ENCODE data around the gene GCN1. TPM values are rescaled to one million over a fixed set of nuclear protein-coding genes. Genes with fewer than 3 reads are reported as not detected.

The GCN1 gene, protein sequence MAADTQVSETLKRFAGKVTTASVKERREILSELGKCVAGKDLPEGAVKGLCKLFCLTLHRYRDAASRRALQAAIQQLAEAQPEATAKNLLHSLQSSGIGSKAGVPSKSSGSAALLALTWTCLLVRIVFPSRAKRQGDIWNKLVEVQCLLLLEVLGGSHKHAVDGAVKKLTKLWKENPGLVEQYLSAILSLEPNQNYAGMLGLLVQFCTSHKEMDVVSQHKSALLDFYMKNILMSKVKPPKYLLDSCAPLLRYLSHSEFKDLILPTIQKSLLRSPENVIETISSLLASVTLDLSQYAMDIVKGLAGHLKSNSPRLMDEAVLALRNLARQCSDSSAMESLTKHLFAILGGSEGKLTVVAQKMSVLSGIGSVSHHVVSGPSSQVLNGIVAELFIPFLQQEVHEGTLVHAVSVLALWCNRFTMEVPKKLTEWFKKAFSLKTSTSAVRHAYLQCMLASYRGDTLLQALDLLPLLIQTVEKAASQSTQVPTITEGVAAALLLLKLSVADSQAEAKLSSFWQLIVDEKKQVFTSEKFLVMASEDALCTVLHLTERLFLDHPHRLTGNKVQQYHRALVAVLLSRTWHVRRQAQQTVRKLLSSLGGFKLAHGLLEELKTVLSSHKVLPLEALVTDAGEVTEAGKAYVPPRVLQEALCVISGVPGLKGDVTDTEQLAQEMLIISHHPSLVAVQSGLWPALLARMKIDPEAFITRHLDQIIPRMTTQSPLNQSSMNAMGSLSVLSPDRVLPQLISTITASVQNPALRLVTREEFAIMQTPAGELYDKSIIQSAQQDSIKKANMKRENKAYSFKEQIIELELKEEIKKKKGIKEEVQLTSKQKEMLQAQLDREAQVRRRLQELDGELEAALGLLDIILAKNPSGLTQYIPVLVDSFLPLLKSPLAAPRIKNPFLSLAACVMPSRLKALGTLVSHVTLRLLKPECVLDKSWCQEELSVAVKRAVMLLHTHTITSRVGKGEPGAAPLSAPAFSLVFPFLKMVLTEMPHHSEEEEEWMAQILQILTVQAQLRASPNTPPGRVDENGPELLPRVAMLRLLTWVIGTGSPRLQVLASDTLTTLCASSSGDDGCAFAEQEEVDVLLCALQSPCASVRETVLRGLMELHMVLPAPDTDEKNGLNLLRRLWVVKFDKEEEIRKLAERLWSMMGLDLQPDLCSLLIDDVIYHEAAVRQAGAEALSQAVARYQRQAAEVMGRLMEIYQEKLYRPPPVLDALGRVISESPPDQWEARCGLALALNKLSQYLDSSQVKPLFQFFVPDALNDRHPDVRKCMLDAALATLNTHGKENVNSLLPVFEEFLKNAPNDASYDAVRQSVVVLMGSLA (N-terminal part only)
- 100 to 1,000 TPM; 153 to 160 TPM for total RNA-seq

- POLR2A ChIA-PET: interaction anchor here (2.1 to 2.6 kb wide), 2 partner anchors 78 to 97 kb away, joined by 8 to 12 read pairs; partner anchors contain the start of genes RAB35, RNU4-1 and RNU4-2
- CTCF ChIA-PET: interaction anchor here (0.6 to 1.4 kb wide), 2 partner anchors 45 to 89 kb away, joined by 3 read pairs; no protein-coding TSS in a partner anchor
Measured at GRCh38 chr12:120194534-120195395, at the start of gene GCN1. Gene GCN1 (minus strand): TSS chr12:120194715. CDS start chr12:120194697, 18 bp downstream.

GRCh38 chr12:120242971-120243699 is 48.6 kb upstream of the GCN1 start:
- ChIA-PET POLR2A (no interaction called here), CTCF (interaction anchor here (9.6 kb wide), 1 partner anchor 15 kb away, joined by 53 read pairs; no protein-coding TSS in a partner anchor)

DNA sequence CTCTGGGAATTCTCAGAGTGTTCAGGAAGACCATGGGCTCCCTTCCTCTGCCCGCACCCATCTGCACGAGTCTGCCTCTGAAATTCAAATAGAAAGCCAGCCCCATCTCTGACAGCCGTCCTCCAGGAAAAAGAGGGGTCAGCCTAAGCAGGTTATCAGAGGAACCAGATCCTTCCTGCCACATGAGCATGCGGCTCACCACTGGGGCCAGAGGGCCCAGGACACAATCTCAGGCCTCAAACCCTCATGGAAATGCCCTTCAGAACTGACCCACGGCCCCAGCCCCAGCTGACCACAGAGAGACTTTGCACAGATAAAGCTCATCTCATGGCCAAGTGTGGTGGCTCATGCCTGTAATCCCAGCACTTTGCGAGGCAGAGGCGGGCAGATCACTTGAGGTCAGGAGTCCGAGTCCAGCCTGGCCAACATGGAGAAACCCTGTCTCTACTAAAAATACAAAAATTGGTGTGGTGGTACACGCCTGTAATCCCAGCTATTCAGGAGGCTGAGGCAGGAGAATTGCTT is 47.8 kb upstream of the GCN1 start:
- ChIA-PET POLR2A (no interaction called here), CTCF (interaction anchor here (9.6 kb wide), 1 partner anchor 14 kb away, joined by 53 read pairs; no protein-coding TSS in a partner anchor)

DNA sequence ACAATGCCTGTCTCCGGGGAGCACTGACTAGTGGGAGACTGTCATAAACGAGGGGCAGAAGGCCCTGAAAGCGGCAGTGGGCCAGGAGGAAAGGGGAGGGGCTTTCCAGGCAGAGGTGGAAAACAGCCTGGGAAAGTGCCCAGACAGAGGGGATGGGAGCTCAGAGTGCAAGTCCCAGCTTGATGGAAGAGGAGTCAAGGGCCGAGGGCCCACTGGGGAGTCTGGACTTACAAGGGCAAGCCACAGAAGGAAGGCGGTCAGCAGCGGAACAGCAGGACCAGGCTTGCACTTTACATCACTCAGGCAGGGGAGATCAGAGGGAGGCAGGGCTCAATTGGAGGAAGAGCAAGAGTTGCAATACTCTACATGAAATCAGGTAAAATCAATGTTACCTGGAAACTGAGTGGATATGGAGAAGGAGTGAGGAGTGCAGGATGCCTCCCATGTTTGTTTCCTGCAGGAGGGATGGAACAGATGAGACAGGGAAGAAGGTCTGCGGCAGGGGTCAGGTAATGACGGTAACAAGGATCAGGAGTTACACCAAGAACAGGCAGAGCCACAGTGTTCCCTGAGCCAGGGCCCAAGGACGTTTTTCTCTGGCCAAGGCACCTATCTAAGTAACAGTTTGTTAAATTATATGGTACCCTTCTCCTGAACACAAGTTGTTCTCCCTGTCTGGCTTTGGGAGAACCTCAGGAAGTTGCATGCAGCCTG is 47.2 kb upstream of the GCN1 start:
- ChIA-PET CTCF (interaction anchor here (9.6 kb wide), 1 partner anchor 14 kb away, joined by 53 read pairs; no protein-coding TSS in a partner anchor), POLR2A (no interaction called here)

- POLR2A ChIA-PET: no interaction called here
- CTCF ChIA-PET: interaction anchor here (0.5 to 9.6 kb wide), 5 partner anchors 9 to 955 kb away, joined by 3 to 53 read pairs (median 6); partner anchors contain the start of gene PXN
Measured at GRCh38 chr12:120240495-120240833, 45.9 kb upstream of the GCN1 start.

- POLR2A ChIA-PET: interaction anchor here (0.5 to 2.1 kb wide), 4 partner anchors 33 to 295 kb away, joined by 3 to 6 read pairs (median 4); partner anchors contain the start of gene RNU4-2
- CTCF ChIA-PET: interaction anchor here (0.5 to 9.6 kb wide), 6 partner anchors 10 to 956 kb away, joined by 3 to 53 read pairs (median 6); partner anchors contain the start of gene PXN
Measured at GRCh38 chr12:120239776-120240494, 45.4 kb upstream of the GCN1 start.

- ChIA-PET CTCF (interaction anchor here (1.1 to 9.6 kb wide), 5 partner anchors 9 to 36 kb away, joined by 4 to 53 read pairs (median 6); partner anchors contain the start of gene PXN), POLR2A (interaction anchor here (0.5 to 2.1 kb wide), 6 partner anchors 9 to 296 kb away, joined by 3 to 6 read pairs (median 3); partner anchors contain the start of gene RNU4-2)
Measured at GRCh38 chr12:120238839-120239445, 44.4 kb upstream of the GCN1 start.

DNA sequence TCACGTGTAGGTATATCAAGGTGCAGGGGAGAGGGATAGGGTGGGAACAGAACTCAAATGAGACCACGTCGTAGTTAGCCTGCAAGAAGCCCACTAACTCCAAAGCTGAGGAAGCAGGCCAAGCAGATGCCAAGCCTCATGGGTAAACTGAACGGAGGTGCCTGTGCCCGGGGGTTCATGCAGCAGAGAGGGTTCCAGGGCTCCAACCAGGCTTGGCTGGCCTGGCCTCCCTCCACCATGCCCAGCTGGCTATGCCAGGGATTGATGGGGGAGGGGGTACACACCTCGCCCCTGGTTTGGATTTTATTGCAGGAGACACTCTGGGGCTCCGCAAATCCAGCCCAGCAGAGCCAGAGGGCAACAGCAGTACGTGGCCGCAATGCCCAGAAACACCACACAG is 43.7 kb upstream of the GCN1 start:
- CTCF ChIA-PET: interaction anchor here (0.9 to 9.6 kb wide), 3 partner anchors 10 to 14 kb away, joined by 3 to 53 read pairs (median 5); no protein-coding TSS in a partner anchor
- POLR2A ChIA-PET: interaction anchor here (1.2 to 2.1 kb wide), 3 partner anchors 10 to 53 kb away, joined by 3 to 5 read pairs (median 3); partner anchors contain the start of gene RNU4-2

- ChIA-PET CTCF (interaction anchor here (0.9 to 9.6 kb wide), 4 partner anchors 10 to 29 kb away, joined by 3 to 53 read pairs (median 8); partner anchors contain the start of gene PXN), POLR2A (interaction anchor here (0.6 to 2.1 kb wide), 4 partner anchors 10 to 79 kb away, joined by 3 to 5 read pairs (median 3); partner anchors contain the start of gene RNU4-2)
Measured at GRCh38 chr12:120237360-120238171, 43.1 kb upstream of the GCN1 start.

- POLR2A ChIA-PET: interaction anchor here (1.2 kb wide), 1 partner anchor 14 kb away, joined by 3 read pairs; no protein-coding TSS in a partner anchor
- CTCF ChIA-PET: interaction anchor here (1.1 to 9.6 kb wide), 4 partner anchors 8 to 55 kb away, joined by 3 to 53 read pairs (median 8); partner anchors contain the start of genes PXN and RNU4-2
Measured at GRCh38 chr12:120236809-120237208, 42.3 kb upstream of the GCN1 start.

GRCh38 chr12:120235369-120236323 is 41.1 kb upstream of the GCN1 start:
- ChIA-PET POLR2A (interaction anchor here (0.6 to 1.4 kb wide), 4 partner anchors 23 to 56 kb away, joined by 3 to 4 read pairs (median 3); no protein-coding TSS in a partner anchor), CTCF (interaction anchor here (0.7 to 9.6 kb wide), 5 partner anchors 8 to 56 kb away, joined by 3 to 53 read pairs (median 3); partner anchors contain the start of genes PXN and RNU4-2)

GRCh38 chr12:120234643-120235368 is 40.3 kb upstream of the GCN1 start:
- ChIA-PET CTCF (interaction anchor here (0.7 to 3.4 kb wide), 2 partner anchors 15 to 31 kb away, joined by 3 to 12 read pairs; partner anchors contain the start of gene PXN), POLR2A (interaction anchor here (0.5 to 1.4 kb wide), 4 partner anchors 29 to 58 kb away, joined by 3 to 6 read pairs (median 3); partner anchors contain the start of genes RNU4-1 and RPLP0)

Measured in activated CD8-positive, alpha-beta memory T cell treated with anti-CD3 and anti-CD28 coated beads for 36 hours (primary cell).